GM12801 (cell line): ENCODE results near the gene P2RY8.

Experiments used
- CTCF ChIP-seq: IDR thresholded peaks from one replicate; pipeline ENCODE4 v1.5.1; 2011; ENCODE audit warnings: control low read depth; ENCODE audit not compliant: insufficient read length; ENCODE audit errors: extremely low read depth

The P2RY8 gene

GRCh38 chrX:1551959-1552546 is 15.1 kb upstream of the P2RY8 start:
- no peak for TF ChIP-seq CTCF

DNA sequence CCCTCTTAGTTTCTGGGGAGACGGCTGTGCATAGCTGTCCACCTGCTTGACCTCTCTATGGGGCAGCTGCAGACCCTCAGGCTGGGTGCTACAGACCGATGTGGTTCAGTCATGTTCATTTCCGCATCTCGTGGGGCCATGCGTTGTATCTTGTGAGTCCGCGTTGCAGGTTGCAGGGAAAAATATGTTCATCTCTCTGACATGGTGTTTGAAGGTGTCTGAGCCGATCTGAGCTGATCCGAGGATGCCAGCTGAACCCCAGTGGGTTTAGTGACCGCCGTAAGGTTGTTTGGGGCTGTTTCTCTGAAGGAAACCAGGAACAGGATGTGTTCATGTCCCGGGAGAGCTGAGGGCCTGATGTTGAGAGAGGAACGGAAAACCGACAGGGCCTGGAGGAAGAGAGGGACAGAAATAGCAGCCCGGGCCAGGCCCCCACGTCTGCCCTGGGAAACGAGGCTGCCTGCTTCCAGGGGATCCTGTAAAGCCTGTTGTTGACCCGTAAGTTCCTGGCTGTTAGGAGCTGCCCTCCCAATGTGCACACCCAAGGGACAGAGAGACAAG is 9.8 kb upstream of the P2RY8 start:
- no peak for TF ChIP-seq CTCF

GRCh38 chrX:1545776-1546408 is 8.9 kb upstream of the P2RY8 start:
- no peak for TF ChIP-seq CTCF

DNA sequence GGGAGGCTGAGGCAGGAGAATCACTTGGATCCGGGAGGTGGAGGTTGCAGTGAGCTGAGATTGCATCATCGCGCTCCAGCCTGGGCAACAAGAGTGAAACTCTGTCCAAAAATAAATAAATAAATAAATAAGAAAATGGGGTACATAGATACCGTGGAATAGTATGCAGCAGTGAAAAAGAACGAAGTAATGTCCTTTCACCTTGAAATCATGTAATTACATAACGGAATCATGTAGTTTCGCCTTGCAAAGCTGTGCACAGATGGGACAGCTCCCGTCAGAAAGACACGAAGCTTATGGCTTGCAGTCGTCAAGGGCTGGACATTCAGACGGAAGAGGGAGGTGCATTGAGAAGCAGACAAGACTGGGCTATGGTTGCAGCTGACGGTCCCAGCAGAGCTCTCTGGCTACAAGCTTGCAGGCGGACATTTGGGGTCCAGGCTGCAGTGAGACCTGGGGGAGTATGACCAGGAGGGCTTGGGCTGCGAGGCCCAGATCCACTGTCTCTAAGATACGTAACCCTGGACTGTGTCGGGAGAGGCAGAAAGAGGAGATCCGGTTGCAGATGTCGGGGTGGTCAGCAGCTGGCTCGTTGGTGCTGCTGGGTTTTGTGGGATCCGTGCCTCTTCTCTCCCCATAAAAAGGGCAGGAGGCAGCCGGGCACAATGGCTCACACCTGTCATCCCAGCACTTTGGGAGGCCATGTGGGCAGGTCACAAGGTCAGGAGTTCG is 6.2 kb upstream of the P2RY8 start:
- no peak for TF ChIP-seq CTCF

DNA sequence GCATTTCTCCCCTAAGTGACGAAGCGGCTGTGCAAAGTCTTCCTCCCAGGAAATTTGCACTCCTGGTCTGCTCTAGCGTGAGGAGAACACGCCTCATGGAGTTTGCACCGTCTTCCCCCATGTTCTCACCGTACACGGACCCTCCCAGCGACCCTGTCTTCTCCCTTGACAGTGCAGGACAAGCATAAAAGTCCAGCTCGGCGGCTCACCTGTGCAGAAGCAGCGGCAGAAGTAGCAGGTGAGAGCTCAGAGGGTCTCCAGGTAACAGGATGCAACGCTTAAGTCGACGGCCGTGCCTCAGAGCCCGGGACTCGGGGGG is 314 bp downstream of the P2RY8 start:
- no peak for TF ChIP-seq CTCF

DNA sequence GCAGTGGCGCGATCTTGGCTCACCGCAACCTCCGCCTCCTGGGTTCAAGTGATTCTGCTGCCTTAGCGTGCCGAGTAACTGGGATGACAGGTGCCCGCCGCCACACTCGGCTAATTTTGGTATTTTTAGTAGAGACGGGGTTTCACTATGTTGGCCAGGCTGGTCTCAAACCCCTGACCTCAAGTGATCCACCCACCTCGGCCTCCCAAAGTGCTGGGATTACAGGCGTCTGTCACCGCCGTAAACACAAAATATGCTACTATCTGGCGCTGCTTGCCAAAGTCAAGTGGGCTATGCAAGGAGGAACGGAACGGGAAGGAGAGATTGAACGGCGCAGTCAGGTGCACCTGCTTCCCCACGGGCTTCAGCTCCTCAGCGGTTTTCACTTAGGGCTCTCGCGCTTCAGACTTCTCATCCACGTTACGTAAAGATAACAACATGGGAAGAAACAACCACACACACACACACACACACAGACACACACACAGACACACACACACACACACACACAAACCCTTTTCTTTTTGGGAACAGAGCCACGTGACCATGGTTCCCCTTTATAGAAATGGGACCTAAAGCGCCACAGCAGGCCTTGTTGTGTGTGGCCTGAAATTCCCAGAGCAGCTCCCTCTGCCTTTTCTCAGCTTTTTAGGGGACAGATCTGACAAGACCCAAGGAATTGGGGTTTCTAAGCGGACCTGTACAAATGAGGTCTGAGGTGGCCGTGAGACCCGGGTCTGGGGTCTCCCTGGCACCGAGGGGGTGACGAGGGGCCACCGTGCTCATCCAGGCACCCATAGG is 1.5 kb downstream of the P2RY8 start:
- TF ChIP-seq CTCF = no peak
